Measurements from ENCODE around the gene SULT2A1.

GRCh38 chr19:47896019-47896418 is 9.9 kb upstream of the SULT2A1 start:
- TF ChIP-seq CTCF (conservative IDR thresholded peaks at IDR 0.05; ENCODE audit: low read depth, low read length) (no peak), EZH2 (IDR thresholded peaks at IDR 0.05; ENCODE audit: low read length, unreplicated experiment) (no peak)

All from PC-3 (cell line).